Activated CD8-positive, alpha-beta memory T cell treated with anti-CD3 and anti-CD28 coated beads for 48 hours (primary cell): ENCODE data around the gene SLC26A11.
"Not testable (repeated sequence)": the region's sequence is repeated elsewhere in the genome, so short reads cannot be mapped to it uniquely, and the experiment has no call there.

ENCODE experiments used
- DNase-seq, 3 experiments: peaks; one replicate each; pipeline ENCODE4 v3.0.0-alpha.2; 2020; ENCODE audit warnings: low read depth in 2 of 3, low spot score in 2 of 3

SLC26A11 gene

GRCh38 chr17:80281516-80281915 lies 61.3 kb downstream of the SLC26A11 start:
- no peak for DNase-seq

GRCh38 chr17:80283116-80283852 lies 63.1 kb downstream of the SLC26A11 start:
- no peak for DNase-seq

DNA sequence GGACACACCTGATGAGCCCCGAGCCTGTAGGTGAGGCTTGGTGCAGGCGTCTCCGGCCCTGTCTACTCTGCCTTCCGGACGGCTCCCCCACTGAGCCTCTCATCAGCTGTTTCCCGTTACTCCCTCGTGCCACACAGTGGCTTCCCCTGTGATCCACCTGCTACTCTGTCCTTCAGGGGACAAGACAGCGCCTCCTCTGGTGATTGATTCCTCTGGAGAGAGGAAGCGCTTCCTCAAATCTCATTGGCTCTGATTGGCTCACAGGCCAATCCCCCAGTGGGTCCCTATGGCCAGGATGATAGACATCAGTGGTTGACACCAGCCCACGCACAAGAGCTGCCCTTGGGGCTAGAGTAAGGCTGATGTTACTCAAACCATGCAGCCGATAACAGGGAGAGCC lies 64.4 kb downstream of the SLC26A11 start:
- DNase-seq: no peak

GRCh38 chr17:80285237-80285920 lies 65.2 kb downstream of the SLC26A11 start:
- no peak for DNase-seq

DNA sequence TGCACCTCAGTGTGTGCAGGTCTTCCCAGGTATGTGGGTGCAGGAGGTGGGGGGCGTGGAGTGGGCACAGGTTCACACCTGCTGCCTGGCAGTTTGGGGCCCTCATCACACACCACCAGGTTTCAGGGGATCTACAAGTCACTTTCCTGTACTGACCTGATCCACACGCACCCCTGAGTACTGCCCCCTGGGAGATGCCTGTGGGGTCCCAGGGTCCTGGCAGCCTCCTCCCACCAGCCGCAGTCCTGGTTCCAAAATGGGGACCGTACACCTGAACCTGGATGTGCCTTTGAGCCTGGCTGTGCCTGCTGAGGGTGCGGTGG lies 66.4 kb downstream of the SLC26A11 start:
- DNase-seq: no peak

GRCh38 chr17:80287038-80287437 lies 66.8 kb downstream of the SLC26A11 start:
- no peak for DNase-seq

DNA sequence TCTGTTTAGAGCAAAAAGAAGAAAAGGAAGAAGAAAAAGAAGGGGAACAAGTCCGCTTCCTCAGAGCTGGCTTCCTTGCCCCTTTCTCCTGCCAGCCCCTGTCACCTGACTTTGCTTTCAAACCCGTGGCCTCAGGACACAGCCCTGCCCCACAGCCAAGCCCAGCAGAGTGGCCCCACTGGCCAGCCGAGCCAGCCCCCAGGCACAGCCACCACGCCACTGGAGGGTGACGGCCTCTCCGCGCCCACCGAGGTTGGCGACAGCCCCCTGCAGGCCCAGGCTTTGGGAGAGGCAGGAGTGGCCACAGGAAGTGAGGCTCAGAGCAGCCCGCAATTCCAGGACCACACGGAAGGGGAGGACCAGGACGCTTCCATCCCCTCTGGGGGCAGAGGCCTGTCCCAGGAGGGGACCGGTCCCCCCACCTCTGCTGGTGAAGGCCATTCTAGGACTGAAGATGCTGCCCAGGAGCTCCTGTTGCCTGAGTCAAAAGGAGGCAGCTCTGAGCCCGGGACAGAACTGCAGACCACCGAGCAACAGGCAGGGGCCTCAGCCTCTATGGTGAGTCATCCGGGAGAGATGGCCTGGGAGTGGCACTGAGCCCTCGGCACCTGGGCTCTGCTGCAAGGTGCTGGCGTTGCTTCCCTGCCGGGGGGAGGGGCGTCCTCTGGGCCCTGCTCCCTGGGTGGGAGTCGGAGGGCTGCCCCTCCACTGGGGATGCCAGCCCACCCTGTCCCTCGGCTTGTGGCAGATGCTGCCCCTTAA lies 67.8 kb downstream of the SLC26A11 start:
- no peak for DNase-seq

- no peak for DNase-seq
Measured at GRCh38 chr17:80289616-80290015, 69.4 kb downstream of the SLC26A11 start.

DNA sequence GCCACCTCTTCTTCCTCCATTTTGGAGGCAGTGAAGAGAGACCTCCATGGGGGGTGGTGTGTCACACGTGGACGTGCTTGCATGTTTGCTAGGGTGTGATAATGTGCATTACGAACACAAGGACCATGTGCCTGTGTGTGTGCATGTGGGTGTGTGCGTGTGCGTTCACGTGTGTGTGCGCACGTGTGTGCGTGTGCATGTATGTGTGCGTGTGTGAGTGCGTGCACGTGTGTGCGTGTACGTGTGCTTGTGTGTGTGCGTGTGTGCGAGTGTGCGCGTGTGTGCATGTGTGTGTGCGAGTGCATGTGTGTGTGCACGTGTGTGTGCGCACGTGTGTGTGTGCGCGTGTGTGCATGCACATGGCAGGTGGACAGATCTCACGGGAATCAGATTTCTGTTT lies 69.9 kb downstream of the SLC26A11 start:
- no peak for DNase-seq

GRCh38 chr17:80291260-80291659 lies 71.0 kb downstream of the SLC26A11 start:
- no peak for DNase-seq

- DNase-seq: no peak
Measured at GRCh38 chr17:80291691-80292487, 71.7 kb downstream of the SLC26A11 start.

- DNase-seq: no peak
Measured at GRCh38 chr17:80292521-80292971, 72.3 kb downstream of the SLC26A11 start.

DNA sequence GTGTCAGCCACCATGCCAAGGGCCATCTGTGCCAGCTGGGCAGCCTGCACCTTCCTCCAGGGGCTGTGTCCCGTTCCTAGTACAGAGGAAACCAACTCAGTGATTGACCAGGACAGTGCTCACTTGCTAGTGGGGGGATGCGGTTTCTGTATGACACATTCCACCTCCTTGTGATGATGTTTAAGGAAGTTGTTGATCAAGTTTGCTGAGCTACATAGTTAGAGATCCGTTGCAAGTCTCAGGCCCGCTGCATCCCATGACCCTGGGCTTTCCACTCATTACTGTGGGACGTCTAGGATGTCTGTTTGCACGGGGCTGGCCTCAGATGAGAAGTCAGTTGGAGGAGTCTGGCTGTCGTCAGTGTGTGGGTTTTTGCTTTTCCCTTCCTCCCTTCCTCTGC lies 74.0 kb downstream of the SLC26A11 start:
- DNase-seq: no peak

GRCh38 chr17:80294653-80295052 lies 74.4 kb downstream of the SLC26A11 start:
- DNase-seq: no peak

- DNase-seq: no peak
Measured at GRCh38 chr17:80295146-80295545, 74.9 kb downstream of the SLC26A11 start.

DNA sequence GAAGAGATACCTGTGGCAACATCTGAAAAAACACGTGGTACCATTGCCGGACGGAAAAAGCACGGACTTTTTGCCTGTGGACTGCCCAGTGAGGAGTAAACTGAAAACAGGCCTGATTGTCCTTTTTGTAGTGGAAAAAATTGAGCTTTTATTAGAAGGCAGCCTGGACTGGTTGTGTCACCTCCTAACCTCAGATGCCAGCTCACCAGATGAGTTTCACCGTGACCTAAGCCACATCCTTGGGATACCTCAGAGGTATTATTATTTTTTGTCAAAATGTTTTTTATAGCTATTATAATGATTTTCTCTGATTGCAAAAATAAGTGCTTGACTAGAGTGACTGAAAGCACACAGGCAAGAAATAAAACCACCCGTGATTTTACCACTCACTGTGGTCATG lies 75.3 kb downstream of the SLC26A11 start:
- no peak for DNase-seq

DNA sequence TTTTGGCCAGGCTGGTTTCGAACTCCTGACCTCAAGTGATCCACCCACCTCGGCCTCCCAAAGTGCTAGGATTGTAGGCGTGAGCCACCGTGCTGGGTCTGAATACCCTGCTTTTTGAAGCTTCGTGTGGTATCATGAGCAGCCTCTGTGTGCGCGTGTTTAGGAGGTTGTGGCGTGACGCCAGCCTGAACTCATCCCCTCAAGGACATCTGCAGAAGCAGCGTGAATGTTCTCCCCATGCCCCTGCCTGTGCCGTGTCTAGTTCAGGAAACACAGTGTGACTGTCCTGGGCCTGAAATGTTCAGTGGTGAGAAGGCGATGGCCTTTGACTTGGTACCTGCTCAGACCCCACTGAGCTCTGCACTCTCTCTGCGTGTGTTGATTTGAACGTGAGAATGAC lies 76.0 kb downstream of the SLC26A11 start:
- no peak for DNase-seq

GRCh38 chr17:80297996-80298560 lies 77.9 kb downstream of the SLC26A11 start:
- DNase-seq: no peak

GRCh38 chr17:80299350-80300100 lies 79.3 kb downstream of the SLC26A11 start:
- DNase-seq: not testable (repeated sequence)

GRCh38 chr17:80300756-80301155 lies 80.5 kb downstream of the SLC26A11 start:
- DNase-seq: not testable (repeated sequence)
